H1 (cell line): Measurements from ENCODE around the gene SLC23A2. TPM values are rescaled to one million over a fixed set of nuclear protein-coding genes. Genes with fewer than 3 reads are reported as not detected.

ENCODE experiments used
- CTCF ChIA-PET: fragments of 300-600 bp; sonication (Branson Sonifier 250); formaldehyde crosslinking; loops from one replicate; lab custom pipeline; 2021; ENCODE audit not compliant: partially characterized antibody; lab: Charles Lee
- POLR2A ChIA-PET: fragments of 300-600 bp; sonication (Branson Sonifier 250); formaldehyde crosslinking; loops from one replicate; lab custom pipeline; 2021; ENCODE audit warnings: inconsistent platforms; ENCODE audit not compliant: partially characterized antibody; lab: Charles Lee
- DNase-seq, 2 experiments: peaks; one replicate each; pipeline versions ENCODE4 v3.0.0 to v3.0.0-alpha.2; 2010 to 2022; ENCODE audit warnings: low spot score in 2 of 2, low read depth in 1 of 2, mixed read lengths in 1 of 2
- FAIRE-seq: peaks from 2 replicates; lab custom pipeline; 2011; peaks lifted over from hg19 to GRCh38; lab: Jason Lieb, UNC
- H2AFZ ChIP-seq: 2 replicates; pipeline ENCODE4 v1.8.1; 2012; ENCODE audit warnings: low read length, inconsistent platforms
- H2AK5ac ChIP-seq: 2 replicates; pipeline ENCODE4 v1.6.1; 2013; ENCODE audit warnings: low read depth, low read length
- H2BK120ac ChIP-seq: replicated peaks from 2 replicates; pipeline ENCODE3; 2013; ENCODE audit warnings: low read depth, low read length, inconsistent platforms
- H2BK12ac ChIP-seq: 2 replicates; pipeline ENCODE4 v1.6.1; 2013; ENCODE audit warnings: low read depth, low read length
- H2BK15ac ChIP-seq: 2 replicates; pipeline ENCODE4 v1.6.1; 2013; ENCODE audit warnings: low read length
- H2BK20ac ChIP-seq: 2 replicates; pipeline ENCODE4 v1.6.1; 2013; ENCODE audit warnings: low read length
- H2BK5ac ChIP-seq: 2 replicates; pipeline ENCODE4 v1.6.1; 2013; ENCODE audit warnings: low read depth, low read length
- H3K14ac ChIP-seq: 2 replicates; pipeline ENCODE4 v1.6.1; 2013; ENCODE audit warnings: inconsistent platforms; ENCODE audit not compliant: insufficient read length
- H3K18ac ChIP-seq: 2 replicates; pipeline ENCODE4 v1.6.1; 2013; ENCODE audit warnings: low read length; ENCODE audit errors: extremely low read depth
- H3K23ac ChIP-seq: 2 replicates; pipeline ENCODE4 v1.6.1; 2013; ENCODE audit warnings: inconsistent platforms; ENCODE audit not compliant: insufficient read length
- H3K23me2 ChIP-seq: 2 replicates; pipeline ENCODE4 v1.6.1; 2013; ENCODE audit warnings: low read depth, low read length
- H3K27ac ChIP-seq: 2 replicates; pipeline ENCODE4 v1.6.1; 2011; ENCODE audit warnings: low read depth, low read length, inconsistent platforms
- H3K27me3 ChIP-seq, 4 experiments: replicated peaks in 1 of 4; 1 replicate in 1 of 4; 2 replicates in 3 of 4; pipeline versions ENCODE4 v1.6.1 to v1.8.1; 2011 to 2013; ENCODE audit warnings: low read length in 3 of 4, mild to moderate bottlenecking in 3 of 4, inconsistent platforms in 2 of 4, mixed read lengths in 2 of 4, moderate library complexity in 1 of 4; ENCODE audit not compliant: control insufficient read depth in 3 of 4, insufficient read depth in 3 of 4; ENCODE audit errors: extremely low read depth in 1 of 4
- H3K36me3 ChIP-seq, 4 experiments: 2 replicates each; pipeline versions ENCODE4 v1.6.1 to v1.8.1; 2011 to 2013; ENCODE audit warnings: mild to moderate bottlenecking in 4 of 4, low read length in 3 of 4, moderate library complexity in 2 of 4, control low read depth in 1 of 4, inconsistent platforms in 1 of 4; ENCODE audit not compliant: insufficient read depth in 4 of 4, control insufficient read depth in 2 of 4
- H3K4ac ChIP-seq: replicated peaks from 2 replicates; pipeline ENCODE3; 2013; ENCODE audit warnings: low read length, low read depth, mixed read lengths, inconsistent platforms; ENCODE audit not compliant: insufficient read length
- H3K4me1 ChIP-seq, 4 experiments: replicated peaks in 1 of 4; 1 replicate in 1 of 4; 2 replicates in 3 of 4; pipeline versions ENCODE4 v1.6.1 to v1.8.1; 2011 to 2013; ENCODE audit warnings: low read length in 3 of 4, inconsistent platforms in 2 of 4, mixed read lengths in 1 of 4; ENCODE audit not compliant: insufficient read depth in 4 of 4, control insufficient read depth in 3 of 4
- H3K4me2 ChIP-seq, 2 experiments: 2 replicates each; pipeline versions ENCODE4 v1.6.1 to v1.8.1; 2011 to 2013; ENCODE audit warnings: low read depth in 2 of 2, low read length in 2 of 2, control low read depth in 1 of 2, inconsistent platforms in 1 of 2, mild to moderate bottlenecking in 1 of 2; ENCODE audit not compliant: insufficient read depth in 1 of 2
- H3K4me3 ChIP-seq, 4 experiments: fragments of 200-600, 300-600 bp in 1 of 4; sonication (generic), shearing (Covaris generic), sonication (Bioruptor Twin) in 1 of 4; 2 replicates each; pipeline versions ENCODE4 v1.5.1 to v1.8.1; 2011 to 2016; ENCODE audit warnings: low read length in 4 of 4, low read depth in 3 of 4, control low read depth in 2 of 4, inconsistent platforms in 2 of 4, mild to moderate bottlenecking in 2 of 4, mixed read lengths in 1 of 4, moderate library complexity in 1 of 4; ENCODE audit not compliant: insufficient read depth in 2 of 4; ENCODE audit errors: extremely low read depth in 1 of 4
- H3K56ac ChIP-seq: replicated peaks from 2 replicates; pipeline ENCODE3; 2013; ENCODE audit warnings: low read depth, mild to moderate bottlenecking, mixed read lengths, low read length, inconsistent platforms; ENCODE audit not compliant: insufficient read length
- H3K79me1 ChIP-seq: 2 replicates; pipeline ENCODE4 v1.6.1; 2013; ENCODE audit warnings: low read depth, low read length, control low read depth
- H3K79me2 ChIP-seq, 2 experiments: 2 replicates each; pipeline versions ENCODE4 v1.6.1 to v1.8.1; 2012 to 2013; ENCODE audit warnings: low read length in 2 of 2, mild to moderate bottlenecking in 2 of 2, inconsistent platforms in 1 of 2; ENCODE audit not compliant: insufficient read depth in 2 of 2, control insufficient read depth in 1 of 2
- H3K9ac ChIP-seq, 4 experiments: replicated peaks in 1 of 4; 1 replicate in 1 of 4; 2 replicates in 3 of 4; pipeline versions ENCODE4 v1.6.1 to v1.8.1; 2011 to 2013; ENCODE audit warnings: low read depth in 3 of 4, low read length in 3 of 4, control low read depth in 2 of 4, mild to moderate bottlenecking in 2 of 4, moderate library complexity in 2 of 4, inconsistent platforms in 1 of 4; ENCODE audit errors: extremely low read depth in 1 of 4
- H3K9me3 ChIP-seq, 2 experiments: 2 replicates each; pipeline versions ENCODE4 v1.6.1 to v1.8.1; 2012 to 2013; ENCODE audit warnings: mild to moderate bottlenecking in 2 of 2, moderate library complexity in 2 of 2, control low read depth in 1 of 2, inconsistent platforms in 1 of 2, low read depth in 1 of 2, low read length in 1 of 2, mixed read lengths in 1 of 2; ENCODE audit not compliant: insufficient read depth in 2 of 2
- H4K20me1 ChIP-seq, 2 experiments: replicated peaks in 1 of 2; 2 replicates each; pipeline versions ENCODE3 to v1.8.1; 2011 to 2013; ENCODE audit warnings: inconsistent platforms in 2 of 2, low read length in 2 of 2, mild to moderate bottlenecking in 1 of 2; ENCODE audit not compliant: insufficient read depth in 2 of 2, control insufficient read depth in 1 of 2
- H4K5ac ChIP-seq: 2 replicates; pipeline ENCODE4 v1.6.1; 2013; ENCODE audit warnings: low read length, low read depth, mixed read lengths, inconsistent platforms; ENCODE audit not compliant: insufficient read length
- H4K8ac ChIP-seq: 2 replicates; pipeline ENCODE4 v1.8.0; 2013; ENCODE audit warnings: mild to moderate bottlenecking, moderate library complexity, low read length, inconsistent platforms; ENCODE audit not compliant: insufficient read depth; ENCODE audit errors: extremely low read depth
- H4K91ac ChIP-seq: replicated peaks from 2 replicates; pipeline ENCODE3; 2013; ENCODE audit warnings: low read length, mixed read lengths, inconsistent platforms; ENCODE audit not compliant: insufficient read length
- BACH1 ChIP-seq: IDR thresholded peaks from 2 replicates; pipeline ENCODE4 v1.6.1; 2012; ENCODE audit warnings: low read length, improper control_type of control experiment
- CHD2 ChIP-seq: IDR thresholded peaks from 2 replicates; pipeline ENCODE4 v1.6.1; 2012; ENCODE audit warnings: low read length, improper control_type of control experiment
- POLR2AphosphoS5 ChIP-seq: IDR thresholded peaks from 2 replicates; pipeline ENCODE4 v1.6.1; 2011; ENCODE audit warnings: low read depth, low read length
- RNF2 ChIP-seq: fragments of 200-900, 300-1000 bp; sonication (generic); IDR thresholded peaks from 2 replicates; pipeline ENCODE4 v1.7.1; 2016; ENCODE audit warnings: borderline replicate concordance, low read depth, mild to moderate bottlenecking, antibody characterized with exemption, low read length; ENCODE audit not compliant: poor library complexity, severe bottlenecking; ENCODE audit errors: missing control alignments
- SIN3A ChIP-seq, 2 experiments: IDR thresholded peaks in 1 of 2; conservative IDR thresholded peaks in 1 of 2; 2 replicates each; pipeline ENCODE4 v1.6.1; 2011 to 2012; ENCODE audit warnings: low read length in 2 of 2, improper control_type of control experiment in 1 of 2, low read depth in 1 of 2, mild to moderate bottlenecking in 1 of 2
- SP1 ChIP-seq: IDR thresholded peaks from 2 replicates; pipeline ENCODE4 v1.6.1; 2011; ENCODE audit warnings: low read depth, low read length
- SP4 ChIP-seq: IDR thresholded peaks from 2 replicates; pipeline ENCODE4 v1.6.1; 2012; ENCODE audit warnings: low read length, inconsistent platforms
- SRF ChIP-seq: IDR thresholded peaks from 2 replicates; pipeline ENCODE4 v1.6.1; 2011; ENCODE audit warnings: mild to moderate bottlenecking, low read depth, low read length, moderate library complexity
- SUZ12 ChIP-seq: fragments of 200-600 bp; sonication (generic); IDR thresholded peaks from 2 replicates; pipeline ENCODE4 v1.6.1; 2012; ENCODE audit warnings: mild to moderate bottlenecking, inconsistent platforms, low read length, moderate library complexity, mixed read lengths
- ZNF274 ChIP-seq: IDR thresholded peaks from 2 replicates; pipeline ENCODE4 v1.7.0; 2012; ENCODE audit warnings: low read length, borderline replicate concordance; ENCODE audit errors: extremely low read depth
- WGBS, 2 experiments: shearing (Covaris generic) in 1 of 2; methylation state at CpG; one replicate each; pipeline versions ENCODE4 v1.1.6 to v1.1.7; 2013 to 2015; ENCODE audit warnings: low lambda C conversion rate in 2 of 2, mixed read lengths in 2 of 2, inconsistent platforms in 1 of 2, low coverage in 1 of 2, missing lambda C conversion rate in 1 of 2; ENCODE audit not compliant: insufficient replicate concordance in 2 of 2, insufficient coverage in 1 of 2, insufficient read length in 1 of 2; ENCODE audit errors: extremely low coverage in 1 of 2, missing lambda C conversion rate in 1 of 2; 5-methylcytosine and 5-hydroxymethylcytosine counted together
- polyA plus RNA-seq, 7 experiments: library from polyadenylated mRNA; depleted of rRNA in 3 of 7; stranded (reverse) in 5 of 7; unstranded in 2 of 7; fragments of >200 nt in 5 of 7; fragments of 200-250 nt in 2 of 7; gene quantifications; 1 replicate in 5 of 7; 2 replicates in 1 of 7; 4 replicates in 1 of 7; pipeline versions ENCODE4 v1.2.1 to v1.2.3, GENCODE V29; 2011 to 2013; ENCODE audit warnings: missing spikeins in 2 of 7, mixed read lengths in 2 of 7
- total RNA-seq: library from RNA; stranded (reverse); fragmentation: NEBNext Ultra II Directional; extraction: Animal tissue kit (Norgen Biotek cat#: 25700); gene quantifications from 2 replicates; pipeline ENCODE4 v1.2.1, GENCODE V29; 2021

Gene SLC23A2
- total and polyA plus RNA-seq, 2 of the 8 experiments (the other 6 are each of a cell fraction or from before 2014, with no cell fraction given) = 17.0 to 18.6 TPM

DNA sequence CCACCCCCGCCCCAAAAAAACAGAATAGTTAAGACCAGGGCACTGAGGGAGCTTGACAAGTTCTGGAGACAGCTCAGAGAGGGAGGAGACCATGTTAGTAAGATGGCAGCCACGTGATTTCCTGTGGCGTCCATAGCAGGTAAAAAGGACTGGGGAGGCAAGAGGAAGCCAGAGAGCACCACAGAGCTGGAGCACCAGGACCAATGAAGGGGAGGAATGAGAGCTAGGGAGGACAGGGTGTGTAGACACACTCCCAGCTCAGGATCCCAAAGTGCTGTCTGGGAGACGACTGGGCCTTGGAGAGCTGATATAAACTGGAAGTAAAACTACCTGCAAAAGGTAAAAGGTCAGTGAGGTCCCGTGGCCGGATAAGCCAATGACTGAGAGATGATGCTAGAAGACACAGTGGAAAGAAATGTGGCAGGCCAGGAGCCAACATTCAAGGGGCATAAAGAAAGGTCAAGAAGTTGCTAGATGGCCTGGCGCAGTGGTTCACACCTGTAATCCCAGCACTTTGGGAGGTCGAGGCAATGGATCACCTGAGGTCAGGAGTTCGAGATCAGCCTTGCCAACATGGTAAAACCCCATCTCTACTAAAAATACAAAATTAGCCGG is 39.0 kb downstream of the SLC23A2 start:
- Histone ChIP-seq H3K4me3 (no peak overlapping the region), H3K23me2 (no peaks in the 10 kb centered on the region), H3K56ac (no peak overlapping the region), H3K9ac (no peak overlapping the region), H3K4ac (no peak overlapping the region), H3K36me3 (no peaks in the 10 kb centered on the region), H3K4me2 (no peak overlapping the region), H3K27ac (no peak overlapping the region), H2BK20ac (no peak overlapping the region), H3K79me2 (no peaks in the 10 kb centered on the region)
- POLR2A ChIA-PET = no interaction called here
- DNase-seq (no peak), FAIRE-seq (no peak)
- 77% methylated on average over 10 of the region's 10 CpGs; no CpG with 5 or more reads in 1 of the 2 experiments for WGBS, 2 experiments
- TF ChIP-seq RNF2 = no peak
- TF ChIP-seq CHD2 = no peak
- no peak for TF ChIP-seq SP1
- no peak for TF ChIP-seq ZNF274
- TF ChIP-seq SRF = no peak
- TF ChIP-seq SP4 = no peak
- no peak for TF ChIP-seq BACH1
- no peak for TF ChIP-seq SIN3A (conservative IDR thresholded peaks at IDR 0.05 in 1 of 2, IDR thresholded peaks at IDR 0.05 in 1 of 2; ENCODE audit: low read depth in 1 of 2, low read length in 2 of 2)
- no peak for TF ChIP-seq POLR2AphosphoS5
- TF ChIP-seq SUZ12 = no peak
- TF ChIP-seq, all 59 proteins: peak for 0
- H2BK15ac ChIP-seq = no peak overlapping the region
- H2BK12ac ChIP-seq = no peak overlapping the region
- CTCF ChIA-PET = interaction anchor here (0.9 to 1.7 kb wide), 4 partner anchors 11 to 182 kb away, joined by 3 to 4 read pairs (median 4); no protein-coding TSS in a partner anchor
- no peak overlapping the region for H2AK5ac ChIP-seq
- peaks cover 0 to 2% (median 0%) of the 10 kb centered on the region in 4 experiments; a peak in 1 of 7 replicates for H3K4me1 ChIP-seq
- no peaks in the 10 kb centered on the region for H3K9me3 ChIP-seq
- H3K14ac ChIP-seq = no peak overlapping the region
- H3K18ac ChIP-seq = no peak overlapping the region
- no peak overlapping the region for H2BK120ac ChIP-seq
- H2AFZ ChIP-seq = no peak overlapping the region
- H3K23ac ChIP-seq = no peak overlapping the region
- no peak overlapping the region for H2BK5ac ChIP-seq
- no peaks in the 10 kb centered on the region for H3K27me3 ChIP-seq
- H3K79me1 ChIP-seq = no peaks in the 10 kb centered on the region
- H4K8ac ChIP-seq = no peak overlapping the region
- no peak overlapping the region for H4K5ac ChIP-seq
- H4K91ac ChIP-seq = no peak overlapping the region
- no peaks in the 10 kb centered on the region for H4K20me1 ChIP-seq
